Inferior parietal cortex (tissue), 1 donor: Measurements from ENCODE around the gene ARHGAP4.

Experiments
- DNase-seq: peaks from one replicate; pipeline ENCODE4 v3.0.0-alpha.2; 2016; ENCODE audit errors: extremely low spot score

Gene ARHGAP4

DNA sequence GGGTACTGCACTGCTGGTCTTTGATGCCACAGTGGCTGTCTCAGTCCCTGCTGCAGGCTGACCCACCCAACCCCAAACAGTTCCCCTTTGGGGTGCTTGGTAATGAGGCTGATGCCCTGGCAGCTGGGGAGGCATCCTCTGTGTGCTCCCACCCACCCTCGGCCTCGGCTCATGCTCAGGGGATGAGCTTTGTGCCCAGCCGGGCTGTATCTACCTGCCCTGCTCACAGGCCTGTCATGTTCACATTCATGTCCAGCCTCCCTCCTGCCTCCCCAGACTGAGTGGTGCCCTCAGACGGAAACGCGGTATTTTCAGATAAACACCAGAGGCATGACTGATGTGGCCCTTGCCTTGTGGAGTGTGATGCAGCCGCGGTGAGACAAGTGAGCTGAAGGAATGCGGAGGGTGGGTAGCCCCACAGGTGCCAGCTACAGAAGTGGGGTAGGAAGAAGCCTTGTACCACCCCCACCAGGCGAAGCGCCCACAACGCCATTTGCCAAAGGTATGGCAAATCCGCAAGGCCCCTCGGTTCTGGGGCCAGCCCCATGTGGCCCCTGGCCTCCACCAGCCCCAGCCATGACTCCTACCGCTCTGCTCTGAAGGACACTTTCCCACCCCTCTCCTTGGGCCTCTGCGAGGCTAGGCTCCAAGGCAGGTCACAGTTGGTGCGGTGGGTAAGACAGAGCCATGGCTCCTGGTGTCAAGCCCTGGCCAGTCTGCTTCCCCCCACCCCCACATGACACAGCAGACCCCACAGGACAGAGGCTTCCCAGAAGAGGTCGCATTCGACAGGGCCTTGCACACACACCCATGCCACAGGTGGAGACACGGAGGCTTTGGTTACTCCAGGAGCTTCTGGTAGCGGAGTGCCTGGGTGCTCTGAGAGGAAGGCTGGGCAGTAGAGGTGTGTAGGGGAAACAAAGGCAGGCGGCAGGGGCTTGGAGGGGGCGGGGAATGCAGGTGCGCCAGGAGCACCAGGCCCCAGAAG, 20.2 kb upstream of the ARHGAP4 start:
- no peak for DNase-seq

DNA sequence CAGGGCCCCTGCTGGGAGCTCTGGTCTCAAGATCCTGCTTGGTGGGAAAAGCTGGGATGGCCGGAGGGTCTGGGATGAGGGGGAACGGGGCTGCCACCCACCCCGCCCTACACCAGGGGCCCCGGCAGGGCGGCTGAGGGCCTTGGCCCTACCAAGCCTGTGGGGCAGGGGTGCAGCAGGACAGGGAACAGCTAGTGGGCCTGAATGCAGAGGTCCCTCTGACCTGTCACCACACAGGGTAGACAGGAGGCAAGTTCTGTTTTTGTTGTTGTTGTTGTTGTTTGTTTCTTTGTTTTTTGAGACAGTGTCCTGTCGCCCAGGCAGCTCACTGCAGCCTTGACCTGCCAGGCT, 18.7 kb upstream of the ARHGAP4 start:
- DNase-seq = no peak

DNA sequence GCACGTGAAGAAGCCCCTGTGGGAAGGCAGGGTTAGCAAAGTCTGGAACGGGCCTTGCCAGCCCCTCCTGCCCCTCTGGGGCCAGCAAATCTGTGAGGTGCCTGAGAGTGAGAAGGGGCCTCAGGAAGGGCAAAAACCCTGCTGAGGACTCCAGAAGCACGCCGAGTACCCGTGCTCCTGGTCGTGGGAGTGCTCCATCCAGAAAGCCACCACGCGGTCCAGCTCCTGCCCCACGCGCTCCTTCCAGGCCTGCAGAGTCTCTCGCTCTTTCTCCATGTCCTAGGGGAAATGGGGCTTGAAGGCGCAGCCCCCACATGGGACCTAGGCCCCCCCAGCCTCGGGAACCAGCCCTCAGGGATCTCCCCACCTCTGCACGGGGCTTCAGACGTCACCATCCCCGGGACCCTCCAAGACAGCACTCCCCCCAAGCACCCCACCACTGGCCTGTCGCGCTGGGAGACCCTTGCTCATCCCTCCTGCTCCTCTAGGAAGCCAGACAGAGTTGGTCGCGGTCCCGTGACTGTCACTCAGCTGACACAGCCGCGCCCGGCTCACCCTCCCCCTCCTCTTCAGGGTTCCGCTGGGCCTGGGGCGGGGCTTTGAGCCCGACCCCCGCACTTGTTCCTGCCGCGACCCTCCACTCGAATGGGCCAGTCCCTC, 18.2 kb upstream of the ARHGAP4 start, which contains the start of gene RENBP:
Gene RENBP, minus strand, starts transcription at position 504 of the 660 bp plus-strand sequence. Its CDS starts 33 bp downstream, at position 471.
- DNase-seq = no peak

DNA sequence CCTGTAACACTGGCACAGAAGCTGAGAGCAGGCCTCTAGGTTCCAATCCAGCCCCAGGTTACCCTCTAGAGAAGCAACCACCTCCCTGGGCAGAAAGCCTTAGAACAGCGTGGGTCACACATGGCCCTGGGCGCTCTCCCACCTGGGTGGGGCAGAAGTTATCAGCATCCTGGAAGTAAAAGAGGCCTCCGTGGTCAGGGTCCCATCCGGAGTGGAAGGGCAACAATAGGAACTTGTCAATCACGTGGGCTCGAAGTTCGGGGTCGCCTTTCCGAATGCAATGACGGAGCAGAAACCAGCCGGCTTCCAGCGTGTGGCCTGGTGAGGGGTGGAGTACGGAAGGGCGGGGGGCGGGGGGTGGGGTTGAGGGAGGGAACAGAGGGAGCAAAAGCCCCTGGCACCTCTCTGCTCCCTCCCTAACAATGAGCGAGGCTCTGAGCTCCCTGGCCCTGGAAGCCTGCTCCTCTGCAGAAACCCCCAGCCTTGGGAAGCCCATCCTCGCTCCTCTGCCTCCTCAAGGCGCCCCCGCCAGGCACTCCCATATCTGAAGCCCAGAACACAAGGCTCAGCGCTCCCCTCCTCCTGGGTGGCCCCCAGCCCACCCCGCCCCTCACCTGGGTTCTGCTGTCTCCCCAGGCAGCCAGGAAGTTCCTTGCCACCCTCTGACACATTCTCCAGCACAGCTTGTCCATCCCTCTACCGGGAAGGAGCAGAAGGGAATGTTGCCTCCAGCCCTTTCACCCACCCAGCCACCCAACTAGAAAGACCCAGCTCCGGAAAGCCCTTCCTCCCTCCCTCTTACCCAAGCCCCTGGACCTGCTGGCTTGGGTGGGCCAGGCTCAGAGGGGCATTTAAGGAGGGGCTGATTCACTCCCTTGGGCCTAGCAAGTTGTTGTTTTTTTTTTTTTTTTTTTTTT, 15.5 kb upstream of the ARHGAP4 start:
- DNase-seq = no peak

DNA sequence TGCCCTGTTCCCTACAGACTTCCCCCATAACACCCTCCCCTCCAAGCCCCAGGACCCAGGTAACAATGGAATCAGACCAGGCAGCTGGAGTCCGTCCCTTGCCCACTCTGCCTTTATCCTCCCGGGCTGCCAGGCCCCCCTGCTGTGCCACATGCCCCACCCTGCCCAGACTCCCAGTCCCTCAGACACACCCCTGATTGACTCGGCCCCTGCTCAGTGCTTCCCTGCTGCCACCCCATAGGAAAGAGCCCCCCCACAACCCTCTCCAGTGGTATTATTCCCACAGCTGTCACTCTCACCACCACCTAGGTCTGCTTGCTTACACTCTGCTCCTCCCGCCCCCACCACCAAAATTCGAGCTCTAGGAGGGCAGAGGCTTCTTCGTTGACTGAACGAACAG, 13.5 kb upstream of the ARHGAP4 start:
- DNase-seq = no peak

DNA sequence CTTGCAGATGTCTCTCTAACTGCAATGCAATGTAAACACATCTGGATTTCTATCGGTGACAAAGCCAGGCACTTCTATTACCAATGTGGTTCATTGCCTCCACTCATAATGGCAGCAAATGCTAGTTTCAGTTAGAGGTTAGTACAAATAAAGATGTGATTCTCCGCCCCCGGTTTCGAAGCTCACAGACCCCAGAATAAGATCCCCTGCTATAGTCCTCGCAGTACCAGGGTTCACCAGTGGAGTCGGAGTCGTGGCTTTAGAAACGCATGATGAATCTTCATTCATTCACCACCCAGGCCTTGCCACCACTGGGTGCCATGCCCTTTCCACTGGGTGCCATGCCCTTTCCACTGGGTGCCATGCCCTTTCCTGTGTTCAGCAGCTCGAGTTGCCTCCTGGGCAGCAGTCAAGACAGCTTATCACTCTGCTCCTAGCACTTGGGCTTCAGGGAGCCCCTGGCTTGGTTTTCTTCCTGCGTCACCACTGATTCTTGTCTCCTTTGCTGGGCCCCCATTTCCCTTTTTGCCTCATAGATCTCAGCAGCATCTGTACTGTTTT, 12.2 kb upstream of the ARHGAP4 start:
- DNase-seq = no peak

DNA sequence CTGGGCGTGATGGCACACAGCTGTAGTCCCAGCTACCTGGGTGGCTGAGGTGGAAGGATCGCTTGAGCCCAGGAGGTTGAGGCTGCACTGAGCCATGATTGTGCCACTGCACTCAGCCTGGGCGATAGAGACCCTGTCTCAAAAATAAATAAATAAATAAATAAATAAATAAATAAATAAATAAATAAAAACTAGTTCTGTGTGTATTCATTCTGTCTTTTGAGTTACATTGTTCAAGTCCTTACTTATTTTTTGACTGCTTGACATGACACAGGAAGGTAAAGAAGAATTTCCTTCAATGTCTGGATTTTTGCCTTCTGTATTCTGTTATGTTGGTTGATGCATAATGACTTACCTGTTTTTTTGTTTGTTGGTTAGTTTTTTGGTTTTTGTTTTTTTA, 11.0 kb upstream of the ARHGAP4 start:
- DNase-seq = no peak

DNA sequence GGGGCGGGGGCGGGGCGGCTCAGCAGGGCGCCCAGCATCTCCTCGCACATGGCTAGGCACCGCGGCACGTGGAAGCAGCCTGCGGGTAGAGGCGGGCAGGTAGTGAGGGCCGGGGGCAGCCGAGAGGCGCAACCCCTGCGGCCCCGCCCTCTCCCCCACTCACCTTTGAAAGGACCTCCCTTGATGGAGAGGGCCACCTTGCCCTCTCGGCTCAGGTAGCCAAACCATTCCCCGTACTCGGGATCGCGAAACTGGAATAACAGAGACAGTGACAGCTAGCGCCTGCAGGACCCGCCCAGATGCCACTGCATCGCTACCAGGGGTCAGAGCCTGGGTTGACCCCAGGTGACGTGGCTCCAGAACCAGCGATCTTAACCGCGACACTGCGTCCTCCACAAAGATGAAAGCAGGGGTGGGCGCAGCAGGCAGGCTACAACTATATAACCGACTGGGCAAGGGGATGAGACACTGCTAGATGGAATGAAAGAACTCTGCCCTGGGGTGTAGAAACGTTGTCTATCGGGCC, 9.3 kb upstream of the ARHGAP4 start:
- no peak for DNase-seq

DNA sequence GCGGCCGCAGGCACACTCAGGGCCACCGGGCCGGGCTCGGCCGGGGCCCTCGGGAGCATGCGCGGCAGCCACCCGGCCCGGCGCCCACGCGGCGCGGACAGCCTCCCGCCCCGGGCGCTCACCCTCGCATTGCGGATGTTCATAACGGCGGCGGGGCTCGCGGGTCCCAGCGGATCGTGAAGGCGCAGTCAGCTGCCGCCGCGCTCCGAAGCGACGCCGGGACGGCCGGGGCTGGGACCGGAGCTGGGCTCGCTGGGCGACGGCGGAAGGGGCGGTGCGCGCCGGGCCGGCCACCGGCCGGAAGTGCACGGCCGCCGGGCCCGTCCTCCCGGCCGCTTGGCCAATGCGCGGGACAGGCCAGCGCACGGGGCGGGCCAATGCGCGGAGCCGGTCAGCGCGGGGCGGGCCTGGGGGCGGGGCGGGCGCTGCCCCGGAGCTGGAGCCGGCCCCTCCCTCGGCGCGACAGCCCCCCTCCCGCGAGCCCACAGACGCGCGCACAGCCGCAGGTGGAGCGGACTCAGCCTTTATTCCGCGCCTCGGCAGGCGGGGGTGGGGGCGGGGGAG, 8.8 kb upstream of the ARHGAP4 start, which contains the start of gene NAA10:
Gene NAA10, minus strand, starts transcription at position 276 of the 564 bp plus-strand sequence. Its CDS starts 133 bp downstream, at position 143.
- peak; percentile 37 for DNase-seq

DNA sequence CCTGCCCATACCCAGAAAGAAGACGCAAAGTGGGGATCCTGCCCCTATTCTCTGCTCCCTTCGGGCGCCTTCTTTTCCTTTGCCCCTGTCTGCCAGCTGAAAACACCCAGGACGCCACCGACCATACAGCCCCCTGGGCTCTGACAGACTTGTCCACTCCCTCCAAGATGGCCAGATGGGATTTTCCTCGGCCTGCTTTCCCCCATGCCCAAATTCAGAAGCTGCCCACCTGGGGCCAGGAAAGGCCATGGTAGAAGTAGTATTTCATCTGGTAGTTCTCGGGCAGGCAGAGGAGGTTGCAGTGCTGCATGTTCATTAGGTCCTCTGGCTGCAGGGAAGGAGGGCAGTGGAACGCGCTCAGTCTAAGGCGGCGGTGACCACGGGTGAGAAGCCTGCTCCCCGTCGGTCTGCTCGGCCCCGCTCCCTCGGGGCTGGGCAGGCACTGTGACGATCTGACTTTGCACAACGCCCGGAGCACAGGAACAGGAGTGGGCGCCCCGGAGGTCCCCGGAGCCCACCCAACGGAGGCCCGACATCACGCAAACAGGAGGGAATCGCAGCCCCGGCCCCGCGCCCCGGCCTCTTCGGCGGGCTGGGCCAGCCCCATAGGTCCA, 8.2 kb upstream of the ARHGAP4 start:
- no peak for DNase-seq

DNA sequence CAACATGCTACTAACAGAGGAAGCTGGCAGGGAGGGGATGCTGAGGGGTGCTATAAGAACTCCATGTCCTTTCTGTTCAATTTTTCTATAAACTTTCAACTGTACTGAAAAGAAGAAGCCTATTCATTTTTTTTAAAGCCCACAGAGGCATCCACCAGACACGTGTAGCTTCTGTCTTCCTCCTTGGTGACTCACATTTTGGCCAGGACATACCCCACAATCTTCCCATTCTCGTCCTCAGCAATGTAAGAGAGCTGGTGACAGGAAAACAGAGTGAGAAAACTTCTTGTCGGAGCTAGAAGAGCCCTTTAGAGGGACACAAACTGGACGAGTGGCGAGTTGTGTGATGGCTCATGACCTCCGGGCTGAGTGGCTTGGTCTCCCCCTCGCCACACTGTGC, 7.7 kb upstream of the ARHGAP4 start:
- no peak for DNase-seq

DNA sequence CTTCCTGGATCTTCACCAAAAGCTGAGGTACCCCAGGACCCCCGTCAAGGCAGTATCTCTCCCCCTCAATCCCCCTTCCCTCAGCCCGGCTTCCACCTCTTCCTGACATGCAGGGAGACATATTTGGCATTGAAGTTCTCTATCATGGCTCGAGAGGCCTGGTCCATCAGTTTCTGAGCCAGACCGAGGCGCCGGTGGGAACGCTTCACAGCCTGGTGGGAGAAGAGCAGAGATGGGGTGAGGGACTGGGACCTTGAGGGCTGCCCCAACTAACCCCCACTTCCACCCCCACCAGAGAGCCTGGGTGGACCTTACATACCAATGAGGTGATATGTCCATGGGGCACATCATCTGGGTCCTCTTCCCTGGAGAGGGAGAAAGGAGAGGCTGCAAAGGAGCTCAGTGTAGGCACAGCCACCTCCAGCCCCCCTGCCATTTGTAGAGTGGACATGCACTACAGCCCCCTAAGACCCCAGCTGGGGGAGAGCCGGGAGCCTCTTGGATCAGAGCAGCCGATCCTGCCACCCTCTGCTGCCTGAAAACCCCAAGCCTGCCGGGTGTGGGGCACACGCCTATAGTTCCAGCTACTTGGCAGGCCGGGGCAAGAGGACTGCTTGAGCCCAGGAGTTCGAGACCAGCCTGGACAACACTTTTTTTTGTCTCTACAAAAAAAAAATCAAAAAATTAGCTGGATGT, 6.3 kb upstream of the ARHGAP4 start:
- no peak for DNase-seq

DNA sequence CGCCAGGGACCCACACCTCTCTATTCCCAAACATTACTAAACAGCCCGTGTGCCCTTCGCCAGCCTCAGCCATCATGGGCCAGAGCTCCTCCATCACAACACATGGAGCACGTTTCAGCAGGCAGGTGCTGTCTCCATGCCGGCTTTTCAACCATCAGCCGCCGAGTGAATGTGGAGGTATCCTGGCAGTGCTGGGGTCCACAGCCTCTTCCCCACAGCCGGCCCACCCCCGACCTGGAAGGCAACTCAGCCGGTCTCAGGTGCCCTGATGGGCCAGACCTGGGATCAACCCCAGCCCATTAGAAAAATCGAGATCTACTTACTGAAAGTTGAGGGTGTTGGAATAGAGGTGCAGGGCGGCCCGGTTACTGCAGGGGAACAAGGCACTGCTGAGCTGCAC, 5.7 kb upstream of the ARHGAP4 start:
- DNase-seq = no peak

DNA sequence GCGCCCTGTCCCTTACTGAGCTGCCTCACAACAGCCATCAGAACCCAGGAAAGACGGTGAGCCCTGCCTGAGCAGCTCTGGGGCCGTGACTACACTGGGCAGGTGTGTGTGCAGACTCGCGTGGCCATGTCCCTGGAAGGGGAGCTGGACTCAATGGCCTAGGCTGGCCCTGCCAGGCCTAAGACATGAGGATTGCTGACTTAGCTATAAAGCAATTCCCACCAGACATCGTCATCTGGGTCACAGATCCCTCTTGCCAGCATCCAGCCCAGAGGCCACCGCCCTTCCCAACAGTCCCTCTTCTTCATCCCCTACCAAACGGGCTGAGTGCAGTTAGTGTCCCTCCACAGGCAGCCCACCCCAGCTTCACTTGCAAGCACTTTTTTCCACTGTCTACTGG, 5.1 kb upstream of the ARHGAP4 start:
- DNase-seq = no peak

DNA sequence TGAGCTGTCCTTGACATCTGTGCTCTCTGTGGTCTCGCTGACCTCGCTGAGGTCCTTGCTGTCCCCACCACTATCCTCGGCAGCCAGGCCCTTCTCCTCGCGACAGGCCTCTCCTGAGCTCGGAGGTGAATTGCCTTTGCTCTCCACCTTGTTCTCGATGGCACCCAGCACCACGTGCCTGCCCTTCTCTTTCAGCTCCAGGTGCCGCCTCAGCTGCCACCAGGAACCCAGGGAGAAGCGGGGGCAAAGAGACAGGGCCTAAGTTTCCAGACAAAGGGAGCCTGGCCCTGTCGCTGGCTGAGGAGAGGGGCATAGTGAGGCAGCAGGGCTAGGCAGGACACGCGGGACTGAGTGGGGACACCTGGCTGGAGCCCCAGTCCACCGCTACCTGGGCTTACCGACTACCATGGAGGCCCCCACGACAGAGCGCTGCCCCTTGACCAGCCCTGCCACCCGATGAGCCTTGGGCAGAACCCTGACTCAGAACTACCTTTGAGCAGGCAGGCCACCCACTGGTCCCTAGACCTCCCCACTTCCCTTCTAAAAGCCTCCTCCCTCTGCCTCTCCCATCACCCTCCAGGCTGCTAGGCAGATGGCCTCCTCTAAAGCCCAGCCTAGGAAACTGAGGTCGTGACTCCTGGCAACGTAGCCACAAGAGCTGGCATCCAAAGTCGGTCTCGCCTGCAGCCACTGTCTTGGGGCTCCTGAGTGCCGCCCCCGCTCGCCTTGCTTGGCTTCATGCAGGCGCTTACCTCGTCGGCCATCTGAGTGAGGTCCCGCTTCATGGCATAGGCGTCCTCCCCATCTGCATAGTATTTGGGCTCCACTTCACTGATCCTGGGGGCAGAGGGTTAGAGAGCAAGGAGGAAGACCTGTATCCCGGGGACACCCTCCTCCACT, 4.2 kb upstream of the ARHGAP4 start:
- DNase-seq = no peak

DNA sequence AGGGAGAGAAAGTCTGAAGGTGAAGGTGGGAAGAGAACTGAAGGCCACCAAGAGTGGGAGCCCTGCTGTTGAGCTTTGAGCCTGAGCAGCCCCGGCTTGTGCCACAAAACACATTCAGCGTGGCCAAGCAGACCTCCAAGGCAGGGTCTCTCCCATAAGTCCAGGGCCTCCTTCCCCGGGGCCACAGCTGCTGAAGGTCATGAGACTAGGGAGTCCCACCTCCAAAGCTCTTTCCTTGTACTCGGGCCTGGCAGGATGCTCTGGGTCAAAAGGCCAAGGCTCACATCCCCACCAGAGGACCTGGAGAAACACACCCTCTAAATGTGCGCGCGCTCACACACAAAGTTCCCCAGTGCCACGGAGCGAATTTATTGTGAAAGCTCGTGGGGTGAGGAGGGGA, 3.5 kb upstream of the ARHGAP4 start:
- no peak for DNase-seq

DNA sequence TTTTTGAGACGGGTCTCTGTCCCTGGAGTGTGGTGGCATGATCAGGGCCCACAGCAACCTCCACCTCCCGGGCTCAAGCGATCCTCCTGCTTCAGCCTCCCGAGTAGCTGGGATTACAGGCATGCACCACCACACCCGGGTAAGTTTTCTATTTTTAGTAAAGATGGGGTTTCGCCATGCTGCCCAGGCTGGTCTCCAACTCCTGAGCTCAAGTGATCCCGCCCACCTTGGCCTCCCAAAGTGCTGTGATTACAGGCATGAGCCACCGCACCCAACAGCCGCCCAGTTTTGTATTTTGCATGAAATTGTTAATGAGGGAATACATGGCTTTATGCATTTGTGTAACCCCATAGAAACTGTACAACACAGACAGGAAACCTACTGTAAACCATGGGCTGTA, 2.8 kb upstream of the ARHGAP4 start:
- no peak for DNase-seq

DNA sequence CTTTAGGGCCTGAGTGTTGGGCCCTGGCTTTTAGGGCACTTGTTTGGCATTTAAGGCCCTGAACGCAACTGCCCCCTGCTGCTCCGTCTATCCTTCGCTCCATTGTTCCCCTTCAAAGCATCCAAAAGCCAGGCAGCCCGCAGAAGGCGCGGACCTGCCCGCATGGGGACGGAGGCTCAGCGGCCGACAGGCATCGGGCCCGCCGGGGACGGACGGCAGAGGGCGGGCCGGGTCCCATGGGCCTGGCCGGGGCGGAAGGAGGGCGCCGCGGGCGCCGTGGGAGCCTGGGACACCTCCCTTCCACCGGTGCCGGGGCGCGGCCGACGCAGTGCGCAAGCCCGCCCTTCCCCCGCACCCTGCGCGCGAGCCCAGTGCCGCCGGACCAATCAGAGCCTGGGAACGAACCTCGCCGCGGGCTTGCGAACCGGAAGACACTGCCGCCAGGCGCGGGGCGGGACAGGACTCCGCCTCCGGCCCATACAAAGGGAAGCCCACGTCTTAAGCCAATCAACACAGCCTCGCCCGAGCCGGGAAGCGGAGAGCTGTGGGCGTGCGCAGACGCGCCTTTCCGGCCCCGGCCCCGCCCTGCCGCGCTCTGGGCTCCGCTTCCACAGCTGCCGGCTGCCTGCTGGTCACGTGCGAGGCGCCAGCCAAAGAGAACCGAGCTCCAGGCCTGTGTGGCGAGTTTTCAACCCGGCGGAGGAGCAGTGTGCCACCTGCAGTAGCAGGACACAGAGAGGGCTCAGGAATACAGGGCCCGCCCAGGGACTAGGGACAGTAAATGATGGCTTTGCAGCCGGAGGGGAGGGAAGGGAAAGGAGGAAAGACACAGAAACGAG, 2.1 kb upstream of the ARHGAP4 start:
- DNase-seq = peak; percentile 89
